GM21423 (cell line): ENCODE data around the gene MMS19.

ENCODE experiments used
- ATAC-seq: cut with Tn5 transposase; IDR thresholded peaks from one replicate; pipeline ENCODE4 v1.9.1; 2021; ENCODE audit warnings: mild to moderate bottlenecking, moderate library complexity; ENCODE audit not compliant: unreplicated experiment

The MMS19 gene

GRCh38 chr10:97525683-97526110 lies 27.5 kb upstream of the MMS19 start:
- ATAC-seq = no peak

GRCh38 chr10:97525086-97525485 lies 26.9 kb upstream of the MMS19 start:
- ATAC-seq = no peak

- no peak for ATAC-seq
These were observed 24.7 kb upstream of the MMS19 start for GRCh38 chr10:97522937-97523336.

- no peak for ATAC-seq
These were observed 23.8 kb upstream of the MMS19 start for GRCh38 chr10:97522071-97522470.

- ATAC-seq = no peak
These were observed 22.9 kb upstream of the MMS19 start for GRCh38 chr10:97520978-97521761.

- no peak for ATAC-seq
These were observed 22.3 kb upstream of the MMS19 start for GRCh38 chr10:97520520-97520919.

GRCh38 chr10:97519342-97519741 lies 21.1 kb upstream of the MMS19 start:
- ATAC-seq = no peak

- ATAC-seq = no peak
These were observed 20.2 kb upstream of the MMS19 start for GRCh38 chr10:97518301-97519043.

- ATAC-seq = no peak
These were observed 19.6 kb upstream of the MMS19 start for GRCh38 chr10:97517778-97518300.

- no peak for ATAC-seq
These were observed 19.0 kb upstream of the MMS19 start for GRCh38 chr10:97517096-97517750.

GRCh38 chr10:97515271-97515978 lies 17.2 kb upstream of the MMS19 start:
- ATAC-seq = no peak

GRCh38 chr10:97514344-97514743 lies 16.1 kb upstream of the MMS19 start:
- ATAC-seq = no peak

GRCh38 chr10:97512993-97513392 lies 14.8 kb upstream of the MMS19 start:
- ATAC-seq = no peak

GRCh38 chr10:97511711-97512440 lies 13.7 kb upstream of the MMS19 start:
- ATAC-seq = no peak

GRCh38 chr10:97510686-97511085 lies 12.5 kb upstream of the MMS19 start:
- no peak for ATAC-seq

- ATAC-seq = no peak
These were observed 11.0 kb upstream of the MMS19 start for GRCh38 chr10:97509120-97509680.

- ATAC-seq = no peak
These were observed 10.1 kb upstream of the MMS19 start for GRCh38 chr10:97508342-97508741.

- ATAC-seq = no peak
These were observed 8.2 kb upstream of the MMS19 start for GRCh38 chr10:97506199-97506991.

GRCh38 chr10:97505152-97505551 lies 6.9 kb upstream of the MMS19 start:
- ATAC-seq = no peak
